HepG2 (cell line): ENCODE measurements around the gene AKAP1. TPM values are rescaled to one million over a fixed set of nuclear protein-coding genes. Genes with fewer than 3 reads are reported as not detected.

ENCODE experiments used
- ATAC-seq: fragments of 200-7000 bp; cut with Tn5 transposase; 3 replicates; pipeline ENCODE4 v1.9.1; 2020; ENCODE audit warnings: mild to moderate bottlenecking, moderate library complexity
- BruUV-seq: library from RNA; stranded (reverse); fragments of 400-500 nt; replicated peaks from 2 replicates; lab custom pipeline; 2021; lab: Mats Ljungman, UMichigan
- CTCF ChIA-PET: fragments of 300-600 bp; formaldehyde crosslinking; extraction: SDS; loops from one replicate; lab custom pipeline; 2021; ENCODE audit warnings: low total read pairs, inconsistent platforms, low intra/inter-chr PET ratio; lab: Yijun Ruan, JAX
- POLR2A ChIA-PET: fragments of 350-600 bp; sonication (Branson Sonifier 250); formaldehyde crosslinking; loops from one replicate; lab custom pipeline; 2020; ENCODE audit warnings: antibody characterized with exemption, inconsistent platforms; lab: Yijun Ruan, JAX
- DNase-seq: peaks from one replicate; pipeline ENCODE4 v3.0.0-alpha.2; 2015; ENCODE audit warnings: low spot score
- FAIRE-seq: peaks from 3 replicates; lab custom pipeline; 2011; peaks lifted over from hg19 to GRCh38; lab: Jason Lieb, UNC
- H2AFZ ChIP-seq: one replicate; pipeline ENCODE4 v1.6.1; 2011; ENCODE audit warnings: low read length, inconsistent platforms
- H3K27ac ChIP-seq: fragments of 300-600 bp; 3 replicates; pipeline ENCODE4 v1.8.0; 2011; ENCODE audit warnings: mixed run types, mild to moderate bottlenecking, mixed read lengths, low read length, inconsistent platforms; ENCODE audit not compliant: insufficient read depth; ENCODE audit errors: extremely low read length
- H3K27me3 ChIP-seq, 2 experiments: fragments of 200-600 bp in 1 of 2; 2 replicates in 1 of 2; 3 replicates in 1 of 2; pipeline versions ENCODE4 v1.6.0 to v1.8.0; 2011; ENCODE audit warnings: low read length in 2 of 2, mild to moderate bottlenecking in 2 of 2, moderate library complexity in 2 of 2, inconsistent platforms in 1 of 2; ENCODE audit not compliant: insufficient read depth in 2 of 2, control insufficient read depth in 1 of 2
- H3K36me3 ChIP-seq, 2 experiments: fragments of 200-600 bp in 1 of 2; replicated peaks in 1 of 2; 2 replicates in 1 of 2; 3 replicates in 1 of 2; pipeline versions ENCODE4 v1.5.1 to v1.8.0; 2011; ENCODE audit warnings: low read length in 2 of 2, inconsistent platforms in 1 of 2; ENCODE audit not compliant: insufficient read depth in 2 of 2, control insufficient read depth in 1 of 2
- H3K4me1 ChIP-seq: 2 replicates; pipeline ENCODE4 v1.5.1; 2012; ENCODE audit warnings: low read length, inconsistent platforms; ENCODE audit not compliant: insufficient read depth
- H3K4me2 ChIP-seq: 2 replicates; pipeline ENCODE4 v1.6.0; 2011; ENCODE audit warnings: low read depth, low read length, inconsistent platforms
- H3K4me3 ChIP-seq, 3 experiments: fragments of 200-600 bp in 1 of 3; sonication (generic), shearing (Covaris generic) in 1 of 3; replicated peaks in 1 of 3; 2 replicates each; pipeline ENCODE4 v1.5.1; 2011 to 2016; ENCODE audit warnings: low read length in 3 of 3, inconsistent platforms in 2 of 3, low read depth in 2 of 3, mild to moderate bottlenecking in 2 of 3, control low read depth in 1 of 3, mixed read lengths in 1 of 3; ENCODE audit not compliant: insufficient read depth in 1 of 3
- H3K79me2 ChIP-seq: one replicate; pipeline ENCODE4 v1.6.1; 2011; ENCODE audit warnings: low read length, inconsistent platforms; ENCODE audit not compliant: insufficient read depth
- H3K9ac ChIP-seq: 2 replicates; pipeline ENCODE4 v1.6.0; 2011; ENCODE audit warnings: mild to moderate bottlenecking, low read depth, low read length, inconsistent platforms; ENCODE audit not compliant: insufficient read depth
- H3K9me3 ChIP-seq: 2 replicates; pipeline ENCODE4 v1.5.1; 2012; ENCODE audit warnings: mild to moderate bottlenecking, low read length
- H4K20me1 ChIP-seq: 2 replicates; pipeline ENCODE4 v1.6.0; 2011; ENCODE audit warnings: inconsistent platforms, mild to moderate bottlenecking, low read length, moderate library complexity; ENCODE audit not compliant: insufficient read depth
- AGO2 ChIP-seq: fragments of 200-400 bp; formaldehyde crosslinking; optimal IDR thresholded peaks from 2 replicates; pipeline ENCODE3; 2017; ENCODE audit warnings: mild to moderate bottlenecking, low read depth, low read length, moderate library complexity
- ATF6 ChIP-seq: sonication (generic); formaldehyde crosslinking; conservative IDR thresholded peaks from 2 replicates; pipeline ENCODE4 v1.4.0; 2020; ENCODE audit warnings: missing genetic modification reagents
- GTF3A ChIP-seq: sonication (generic); formaldehyde crosslinking; conservative IDR thresholded peaks from 2 replicates; pipeline ENCODE4 v1.4.0; 2020; ENCODE audit warnings: mild to moderate bottlenecking, missing genetic modification reagents
- HMGA1 ChIP-seq: sonication (generic); formaldehyde crosslinking; conservative IDR thresholded peaks from 2 replicates; pipeline ENCODE4 v1.4.0; 2020; ENCODE audit warnings: missing genetic modification reagents
- KLF11 ChIP-seq: IDR thresholded peaks from 2 replicates; pipeline ENCODE4 v1.6.1; 2016; ENCODE audit warnings: missing compliant biosample characterization
- MXI1 ChIP-seq: IDR thresholded peaks from 3 replicates; pipeline ENCODE4 v1.6.1; 2012; ENCODE audit warnings: low read depth, low read length, inconsistent platforms, borderline replicate concordance
- NFATC3 ChIP-seq: sonication (generic); formaldehyde crosslinking; IDR thresholded peaks from 2 replicates; pipeline ENCODE4 v1.5.1; 2020; ENCODE audit warnings: mild to moderate bottlenecking, missing genetic modification reagents
- NFYB ChIP-seq: sonication (generic); formaldehyde crosslinking; IDR thresholded peaks from 2 replicates; pipeline ENCODE4 v1.4.0; 2020; ENCODE audit warnings: missing genetic modification reagents
- SNRNP70 ChIP-seq: fragments of 200-400 bp; formaldehyde crosslinking; IDR thresholded peaks from 2 replicates; pipeline ENCODE4 v1.6.1; 2017; ENCODE audit warnings: mild to moderate bottlenecking, low read depth, low read length, moderate library complexity
- TEAD3 ChIP-seq: optimal IDR thresholded peaks from 2 replicates; pipeline ENCODE3; 2016; ENCODE audit warnings: borderline replicate concordance
- ZNF850 ChIP-seq: sonication (generic); formaldehyde crosslinking; conservative IDR thresholded peaks from 2 replicates; pipeline ENCODE4 v1.9.0; 2021; ENCODE audit warnings: mild to moderate bottlenecking, missing genetic modification reagents
- ZSCAN12 ChIP-seq: sonication (generic); formaldehyde crosslinking; IDR thresholded peaks from 2 replicates; pipeline ENCODE4 v1.9.0; 2021; ENCODE audit warnings: mild to moderate bottlenecking, missing genetic modification reagents
- ZUFSP ChIP-seq: sonication (generic); formaldehyde crosslinking; IDR thresholded peaks from 2 replicates; pipeline ENCODE4 v1.9.0; 2021; ENCODE audit warnings: missing genetic modification reagents, mild to moderate bottlenecking, borderline replicate concordance
- WGBS: methylation state at CpG from one replicate; pipeline ENCODE4 v1.1.6; 2017; ENCODE audit warnings: low lambda C conversion rate; 5-methylcytosine and 5-hydroxymethylcytosine counted together
- in situ Hi-C: cut with HindIII; loops from 2 replicates; pipeline ENCODE4 v1.10.0; 2017; ENCODE audit warnings: low pct_unique_long_range_greater_than_20kb; ENCODE audit not compliant: extremely low pct_ligation_motif_present
- intact Hi-C: fragments of 100-400 bp; cut with micrococcal nuclease; formaldehyde crosslinking; loops from one replicate; pipeline ENCODE4 v1.10.0; 2022; ENCODE audit not compliant: unreplicated experiment
- polyA plus RNA-seq, 8 experiments: library from polyadenylated mRNA; depleted of rRNA in 3 of 8; stranded (reverse) in 7 of 8; unstranded in 1 of 8; fragments of >200 nt; fragmentation: Illumina TruSeq in 4 of 8; extraction: Trizol in 4 of 8; gene quantifications; 2 replicates each; pipeline versions ENCODE4 v1.2.1 to v1.2.3, GENCODE V29; 2011 to 2016; ENCODE audit warnings: low read depth in 4 of 8, missing spikeins in 1 of 8, mixed read lengths in 1 of 8; ENCODE audit not compliant: insufficient read depth in 1 of 8
- total RNA-seq, 5 experiments: library from RNA; depleted of rRNA; stranded (reverse); fragments of >200 nt; fragmentation: Illumina TruSeq; extraction: Trizol; gene quantifications; 2 replicates each; pipeline ENCODE4 v1.2.3, GENCODE V29; 2016; ENCODE audit warnings: low read depth in 1 of 5

The AKAP1 gene
- total and polyA plus RNA-seq, 2 of the 13 experiments (the other 11 are each of a cell fraction or from before 2014, with no cell fraction given): 101 to 131 TPM

- no peak for TF ChIP-seq HMGA1 (CRISPR knock-in tag)
- TF ChIP-seq MXI1: no peak
These were observed 47.6 kb downstream of the AKAP1 start (continued) for GRCh38 chr17:57132663-57133062.

- POLR2A ChIA-PET: no interaction called here
- H3K4me1 ChIP-seq: peaks cover 21% of the 10 kb centered on the region
- H3K4me2 ChIP-seq: no peak overlapping the region
- H3K9me3 ChIP-seq: no peaks in the 10 kb centered on the region
- no peak overlapping the region for H2AFZ ChIP-seq
- 0 out of 5 replicates have a peak, but pooled peaks cover 0 to 3% of the 10 kb centered on the region in 2 experiments for H3K27me3 ChIP-seq
- ATAC-seq (no peak), DNase-seq (no peak), FAIRE-seq (no peak)
- WGBS: 67% methylated on average over 7 of the region's 7 CpGs
- H3K36me3 ChIP-seq: no peaks in the 10 kb centered on the region
- H4K20me1 ChIP-seq: no peaks in the 10 kb centered on the region; the same call in 1 of the 2 replicates
- no peak overlapping the region for H3K4me3 ChIP-seq
- intact Hi-C loops (loop anchor here (5.0 kb wide), 1 partner anchor 979 kb away; no protein-coding TSS in a partner anchor), in situ Hi-C loops (loop anchor here (10.0 kb wide), 1 partner anchor 471 kb away; no protein-coding TSS in a partner anchor)
- CTCF ChIA-PET: no interaction called here
- H3K27ac ChIP-seq: no peak overlapping the region
- TF ChIP-seq SNRNP70 (no peak), ZUFSP (CRISPR knock-in tag) (no peak), ZNF850 (no peak), KLF11 (CRISPR knock-in tag) (no peak), AGO2 (no peak), NFATC3 (no peak), ZSCAN12 (CRISPR knock-in tag) (no peak), GTF3A (no peak), TEAD3 (CRISPR knock-in tag) (no peak), ATF6 (CRISPR knock-in tag) (no peak), NFYB (CRISPR knock-in tag) (no peak)
- BruUV-seq: no TSS peak
- no peak overlapping the region for H3K9ac ChIP-seq
- H3K79me2 ChIP-seq: no peaks in the 10 kb centered on the region
These were observed 48.4 kb downstream of the AKAP1 start for GRCh38 chr17:57133486-57133885.
